Fibroblast of lung (primary cell): ENCODE measurements around the gene PRAF2.

Experiments used
- CTCF ChIP-seq, 2 donors: IDR thresholded peaks in 1 of 2; conservative IDR thresholded peaks in 1 of 2; 1 replicate in 1 of 2; 2 replicates in 1 of 2; pipeline ENCODE4 v1.5.1; 2011 to 2012; ENCODE audit warnings: low read length in 2 of 2, control low read depth in 1 of 2, inconsistent platforms in 1 of 2, low read depth in 1 of 2, mild to moderate bottlenecking in 1 of 2
- EZH2 ChIP-seq: IDR thresholded peaks from 2 replicates; pipeline ENCODE4 v1.5.1; 2012; ENCODE audit warnings: low read length, control low read depth, mild to moderate bottlenecking; ENCODE audit errors: missing control alignments

- TF ChIP-seq EZH2: no peak
- no peak for TF ChIP-seq CTCF (conservative IDR thresholded peaks at IDR 0.05 in 1 of 2, IDR thresholded peaks at IDR 0.05 in 1 of 2; ENCODE audit: low read depth in 1 of 2, low read length in 2 of 2)
These were observed 36.6 kb upstream of the PRAF2 start for GRCh38 chrX:49110417-49110816.
